Activated naive CD8-positive, alpha-beta T cell treated with anti-CD3 and anti-CD28 coated beads, Interleukin-2, amount 50 U/mL, for 24 hours (primary cell): ENCODE measurements around the gene COL23A1.

Experiments
- ATAC-seq: fragments of 150-1000 bp; cut with Tn5 transposase; one replicate; pipeline ENCODE4 v1.10.0; 2021
- DNase-seq: peaks from one replicate; pipeline ENCODE4 v3.0.0; 2021
- H3K27ac Mint-ChIP-seq: one replicate; pipeline ENCODE4 v1.8.0; 2021; ENCODE audit warnings: mild to moderate bottlenecking, mixed read lengths
- H3K27me3 Mint-ChIP-seq: one replicate; pipeline ENCODE4 v1.8.0; 2021; ENCODE audit warnings: mixed read lengths
- H3K36me3 Mint-ChIP-seq: one replicate; pipeline ENCODE4 v1.8.0; 2021; ENCODE audit warnings: low read depth, mixed read lengths
- H3K4me1 Mint-ChIP-seq: one replicate; pipeline ENCODE4 v1.8.0; 2021; ENCODE audit warnings: mixed read lengths
- H3K4me3 Mint-ChIP-seq: one replicate; pipeline ENCODE4 v1.8.0; 2021; ENCODE audit warnings: mild to moderate bottlenecking, moderate library complexity, mixed read lengths
- H3K9me3 Mint-ChIP-seq: one replicate; pipeline ENCODE4 v1.8.0; 2021; ENCODE audit warnings: mixed read lengths

The COL23A1 gene

DNA sequence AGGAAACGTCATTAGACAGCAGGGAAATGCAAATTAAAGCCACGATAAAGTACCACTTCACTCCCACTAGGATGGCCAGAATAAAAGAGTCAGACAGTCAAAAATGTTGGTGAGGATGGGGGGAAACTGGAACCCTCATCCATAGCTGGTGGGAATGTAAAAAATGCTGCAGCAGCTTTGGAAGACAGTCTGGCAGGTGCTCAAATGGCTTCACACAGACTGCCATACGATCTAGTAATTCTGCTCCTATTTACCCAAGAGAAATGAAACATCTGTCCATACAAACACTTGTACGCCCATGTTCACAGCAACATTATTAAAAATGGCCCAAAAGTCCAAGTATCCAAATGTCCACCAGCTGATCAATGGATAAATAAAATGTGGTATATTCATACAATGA lies 198.7 kb downstream of the COL23A1 start:
- DNase-seq: no peak
- H3K36me3 Mint-ChIP-seq: no peaks in the 10 kb centered on the region
- no peak overlapping the region for H3K4me3 Mint-ChIP-seq
- H3K4me1 Mint-ChIP-seq: no peaks in the 10 kb centered on the region
- no peaks in the 10 kb centered on the region for H3K27me3 Mint-ChIP-seq
- H3K27ac Mint-ChIP-seq: no peak overlapping the region
- ATAC-seq: no peak
- H3K9me3 Mint-ChIP-seq: no peaks in the 10 kb centered on the region

DNA sequence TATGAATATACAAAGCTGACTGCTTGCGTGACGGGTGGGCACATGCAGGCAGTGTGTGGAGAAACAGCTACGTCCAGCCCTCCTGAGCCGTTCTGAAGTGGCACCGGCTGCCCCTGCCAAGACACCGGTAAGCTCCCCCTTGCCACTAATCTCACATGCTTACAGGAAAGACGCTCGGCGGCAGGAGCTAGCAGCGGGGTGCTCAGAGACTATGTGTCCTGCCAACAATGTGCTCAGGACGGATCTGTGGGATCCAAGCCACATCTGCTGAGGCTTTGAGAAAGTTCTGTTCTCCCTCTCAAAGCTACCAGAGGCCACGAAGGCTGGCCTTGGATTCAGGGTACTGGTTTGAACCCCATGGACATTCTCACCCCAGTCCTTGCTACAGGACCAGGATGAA lies 200.4 kb downstream of the COL23A1 start:
- no peaks in the 10 kb centered on the region for H3K9me3 Mint-ChIP-seq
- ATAC-seq (no peak), DNase-seq (no peak)
- H3K36me3 Mint-ChIP-seq: no peaks in the 10 kb centered on the region
- H3K4me3 Mint-ChIP-seq: no peak overlapping the region
- no peaks in the 10 kb centered on the region for H3K27me3 Mint-ChIP-seq
- no peak overlapping the region for H3K27ac Mint-ChIP-seq
- H3K4me1 Mint-ChIP-seq: no peaks in the 10 kb centered on the region

DNA sequence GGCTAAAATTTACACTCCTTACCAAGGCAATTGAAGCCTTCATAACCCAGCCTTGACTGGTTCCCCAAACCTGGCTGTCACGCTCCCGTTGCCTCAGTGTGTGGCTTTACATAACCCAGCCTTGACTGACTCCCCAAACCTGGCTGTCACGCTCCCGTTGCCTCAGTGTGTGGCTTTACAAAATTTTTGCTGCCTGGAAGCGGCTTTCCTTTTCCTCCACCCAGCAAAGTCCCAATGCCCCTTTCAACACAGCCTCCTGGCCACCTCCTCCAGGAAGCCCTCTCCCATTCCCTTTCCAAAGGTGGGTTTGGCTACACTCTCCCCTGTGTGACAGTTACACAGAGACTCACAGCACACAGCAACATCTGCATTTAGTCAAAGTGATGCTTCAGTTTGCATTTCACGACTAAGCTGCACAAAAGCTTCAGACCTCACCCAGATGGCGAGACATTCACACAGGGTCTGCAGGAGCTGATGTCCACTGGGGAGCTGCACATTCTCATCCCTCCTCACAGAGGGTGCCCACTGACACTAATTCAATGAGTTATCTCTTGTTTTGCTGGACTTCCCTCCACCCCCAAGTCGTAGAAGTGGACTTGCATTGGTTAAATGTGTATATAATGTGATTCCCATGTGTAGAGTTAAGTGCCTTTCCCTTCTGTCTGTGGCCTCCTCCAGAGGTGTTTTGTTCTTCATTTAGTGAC lies 201.0 kb downstream of the COL23A1 start:
- no peaks in the 10 kb centered on the region for H3K36me3 Mint-ChIP-seq
- DNase-seq (no peak), ATAC-seq (no peak)
- H3K27ac Mint-ChIP-seq: no peak overlapping the region
- H3K4me1 Mint-ChIP-seq: no peaks in the 10 kb centered on the region
- H3K9me3 Mint-ChIP-seq: no peaks in the 10 kb centered on the region
- H3K27me3 Mint-ChIP-seq: no peaks in the 10 kb centered on the region
- H3K4me3 Mint-ChIP-seq: no peak overlapping the region

DNA sequence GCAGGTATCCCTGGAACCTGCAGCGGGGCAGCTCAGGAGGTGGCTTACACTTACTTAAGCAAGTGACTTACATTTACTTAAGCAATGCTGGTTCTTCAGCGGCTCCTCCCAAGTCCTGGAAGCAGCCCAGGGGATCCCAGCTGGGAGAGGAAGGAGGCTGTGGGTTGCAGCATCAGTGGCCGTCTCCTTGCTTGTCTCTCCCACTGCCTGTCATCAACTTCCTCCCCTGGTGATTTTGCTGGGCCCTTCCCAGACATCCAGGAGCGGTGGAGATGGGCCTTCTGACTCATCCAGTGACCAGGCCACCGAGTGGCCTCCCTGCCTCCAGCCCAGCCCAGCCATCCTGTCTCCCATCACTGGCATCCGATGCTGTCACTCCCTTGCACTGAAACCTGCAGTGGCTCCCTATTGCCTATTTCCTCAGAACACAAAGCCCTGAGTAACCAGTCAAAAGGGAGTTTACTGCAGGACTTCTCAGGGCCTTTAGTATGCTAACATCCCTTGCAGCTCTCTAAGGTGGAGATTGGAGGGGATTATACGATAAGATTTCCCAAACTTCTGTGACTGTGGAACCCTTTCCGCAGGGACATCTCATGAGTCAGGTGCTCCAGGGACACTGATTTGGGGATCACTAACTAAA lies 201.7 kb downstream of the COL23A1 start:
- Mint-ChIP-seq H3K4me1 (no peaks in the 10 kb centered on the region), H3K27ac (no peak overlapping the region), H3K27me3 (no peaks in the 10 kb centered on the region), H3K4me3 (no peak overlapping the region), H3K9me3 (no peaks in the 10 kb centered on the region), H3K36me3 (no peaks in the 10 kb centered on the region)
- DNase-seq (no peak), ATAC-seq (no peak)

DNA sequence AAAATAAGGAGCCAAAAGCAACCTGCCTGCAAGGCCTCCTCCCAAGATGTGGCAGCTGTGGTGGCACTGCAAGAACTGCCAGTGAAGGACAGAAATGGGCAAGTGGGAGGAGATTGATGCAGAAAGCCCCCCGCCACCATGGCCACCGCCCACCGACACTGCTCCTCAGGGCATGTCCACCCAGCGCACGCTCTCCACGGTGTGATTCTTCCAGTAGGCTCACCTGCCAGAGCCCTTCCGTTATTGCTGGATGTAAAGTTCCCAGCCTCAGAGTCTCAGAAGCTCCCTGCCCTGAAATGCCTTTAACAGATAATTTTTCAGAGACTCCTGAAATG lies 202.4 kb downstream of the COL23A1 start:
- H3K9me3 Mint-ChIP-seq: no peaks in the 10 kb centered on the region
- H3K27ac Mint-ChIP-seq: no peak overlapping the region
- DNase-seq (no peak), ATAC-seq (no peak)
- H3K4me1 Mint-ChIP-seq: no peaks in the 10 kb centered on the region
- H3K4me3 Mint-ChIP-seq: no peak overlapping the region
- H3K36me3 Mint-ChIP-seq: no peaks in the 10 kb centered on the region
- H3K27me3 Mint-ChIP-seq: no peaks in the 10 kb centered on the region

DNA sequence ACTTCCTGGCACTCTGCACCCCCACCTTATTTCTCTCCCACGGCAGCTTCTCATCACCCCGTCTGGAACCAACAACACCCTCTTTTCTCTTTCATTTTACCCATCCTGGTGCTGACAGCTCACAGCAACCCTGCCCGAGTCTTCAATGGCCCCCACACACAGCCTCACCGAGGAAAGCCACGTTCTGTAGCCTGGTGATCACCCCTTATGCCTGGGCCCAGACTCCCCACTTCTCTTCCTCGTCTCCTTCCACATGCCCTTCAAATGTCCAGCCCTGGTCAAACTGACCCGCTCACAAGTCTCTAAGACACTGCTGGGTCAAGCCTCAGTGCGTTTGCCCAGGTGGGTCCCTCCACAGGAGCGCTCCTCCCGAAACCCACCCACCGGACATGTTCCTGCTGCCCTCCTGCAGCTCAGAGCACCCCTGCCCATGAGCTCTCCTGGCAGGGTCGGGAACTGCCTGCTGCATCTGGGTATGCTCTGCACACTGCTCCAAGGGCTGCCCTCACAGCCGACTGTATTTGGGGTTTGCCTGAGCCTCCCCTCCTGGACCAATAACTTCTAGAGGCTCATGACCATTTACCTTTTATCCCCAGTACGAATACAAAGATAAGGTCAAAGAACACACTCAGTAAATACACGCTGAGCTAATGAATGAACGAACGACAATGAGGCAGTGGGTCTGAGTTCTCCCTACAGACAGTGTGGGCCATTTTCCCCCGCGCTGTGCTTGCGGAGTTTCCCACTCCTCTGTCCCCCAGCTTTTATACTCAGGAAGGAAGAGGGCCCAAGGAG lies 202.9 kb downstream of the COL23A1 start:
- H3K4me1 Mint-ChIP-seq: no peaks in the 10 kb centered on the region
- H3K27ac Mint-ChIP-seq: no peak overlapping the region
- ATAC-seq (no peak), DNase-seq (no peak)
- no peaks in the 10 kb centered on the region for H3K36me3 Mint-ChIP-seq
- H3K9me3 Mint-ChIP-seq: no peaks in the 10 kb centered on the region
- H3K27me3 Mint-ChIP-seq: no peaks in the 10 kb centered on the region
- no peak overlapping the region for H3K4me3 Mint-ChIP-seq

DNA sequence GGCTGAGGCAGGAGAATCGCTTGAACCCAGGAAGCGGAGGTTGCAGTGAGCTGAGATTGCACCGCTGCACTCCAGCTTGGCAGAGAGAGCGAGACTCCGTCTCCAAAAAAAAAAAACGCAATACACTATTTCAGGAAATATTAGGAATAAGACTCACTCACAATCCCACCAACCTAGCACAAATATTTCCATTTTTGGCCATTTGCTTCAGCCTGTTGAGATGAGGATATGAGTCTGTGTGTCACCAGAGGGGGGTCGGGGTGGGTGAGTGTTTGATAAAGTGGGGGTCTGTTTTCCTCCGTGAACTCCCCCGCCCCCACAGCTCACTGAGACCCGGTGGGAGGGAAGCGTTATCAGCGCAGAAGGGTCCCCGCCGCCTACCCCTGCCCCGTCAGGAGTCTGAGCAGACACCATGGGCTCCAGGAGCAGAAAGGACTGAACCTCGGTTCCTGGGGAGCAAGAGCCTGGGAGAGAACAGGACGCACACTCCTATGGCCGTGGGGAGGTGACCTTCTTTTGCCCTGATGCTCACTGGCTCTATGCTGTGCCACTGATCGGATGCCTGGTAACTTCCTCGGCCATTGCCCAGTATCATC lies 203.8 kb downstream of the COL23A1 start:
- H3K4me1 Mint-ChIP-seq: no peaks in the 10 kb centered on the region
- no peaks in the 10 kb centered on the region for H3K27me3 Mint-ChIP-seq
- ATAC-seq (no peak), DNase-seq (no peak)
- H3K4me3 Mint-ChIP-seq: no peak overlapping the region
- H3K36me3 Mint-ChIP-seq: no peaks in the 10 kb centered on the region
- no peak overlapping the region for H3K27ac Mint-ChIP-seq
- H3K9me3 Mint-ChIP-seq: no peaks in the 10 kb centered on the region

DNA sequence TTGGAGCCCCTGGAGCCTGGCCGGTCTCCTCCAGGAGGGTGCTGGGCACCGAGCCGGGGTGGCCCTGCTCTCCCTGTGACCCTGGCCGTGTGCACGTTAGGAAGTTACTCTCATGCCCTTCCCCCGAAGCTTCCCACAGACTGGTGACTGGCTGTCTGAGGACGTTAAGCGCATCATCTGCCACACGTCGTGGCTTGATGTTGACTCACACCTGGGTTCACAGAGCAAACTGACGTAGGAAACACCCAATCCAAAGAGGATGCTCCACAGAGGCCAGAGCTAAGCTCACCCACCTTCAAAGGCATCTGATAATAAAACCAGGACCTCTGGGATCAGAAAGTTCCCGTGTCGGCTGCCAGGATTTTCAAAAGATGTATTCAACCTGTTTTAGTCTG lies 204.7 kb downstream of the COL23A1 start:
- no peaks in the 10 kb centered on the region for H3K4me1 Mint-ChIP-seq
- peak; percentile 10 for DNase-seq
- H3K27ac Mint-ChIP-seq: no peak overlapping the region
- H3K4me3 Mint-ChIP-seq: no peak overlapping the region
- H3K9me3 Mint-ChIP-seq: no peaks in the 10 kb centered on the region
- peak; percentile 22 for ATAC-seq
- H3K36me3 Mint-ChIP-seq: no peaks in the 10 kb centered on the region
- H3K27me3 Mint-ChIP-seq: no peaks in the 10 kb centered on the region

DNA sequence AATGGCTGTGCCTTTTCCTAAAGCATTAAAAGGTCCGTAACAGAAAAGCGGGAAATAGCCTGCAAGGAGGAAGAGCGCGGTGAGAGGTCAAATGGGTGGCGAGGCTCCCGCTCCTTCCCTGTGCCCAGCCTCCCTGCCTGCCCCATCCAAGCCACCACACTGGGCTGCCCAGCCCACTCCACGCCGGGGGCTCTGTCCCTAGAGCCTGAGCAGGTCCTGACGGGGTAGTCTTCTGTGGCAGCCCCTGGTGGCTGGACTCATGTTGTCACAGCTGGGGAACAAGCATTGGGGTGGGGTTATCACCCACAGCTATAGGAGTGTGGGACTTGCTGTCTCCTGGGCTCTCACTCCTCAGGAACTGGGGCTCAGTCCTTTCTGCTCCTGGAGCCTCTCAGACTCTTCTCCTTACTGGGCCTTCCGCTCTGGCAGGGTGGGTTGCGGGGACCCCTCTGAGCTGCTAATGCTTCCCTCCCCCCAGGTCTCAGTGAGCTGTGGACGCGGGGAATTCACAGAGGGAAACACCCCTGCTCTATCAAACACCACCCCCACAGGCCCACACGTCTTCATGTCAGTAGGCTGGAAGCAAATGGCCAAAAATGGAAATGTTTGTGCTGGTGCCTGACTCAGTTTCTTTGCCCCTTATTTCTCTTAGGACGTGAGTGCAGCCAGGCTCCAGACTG lies 205.2 kb downstream of the COL23A1 start:
- no peak for ATAC-seq
- no peak for DNase-seq

DNA sequence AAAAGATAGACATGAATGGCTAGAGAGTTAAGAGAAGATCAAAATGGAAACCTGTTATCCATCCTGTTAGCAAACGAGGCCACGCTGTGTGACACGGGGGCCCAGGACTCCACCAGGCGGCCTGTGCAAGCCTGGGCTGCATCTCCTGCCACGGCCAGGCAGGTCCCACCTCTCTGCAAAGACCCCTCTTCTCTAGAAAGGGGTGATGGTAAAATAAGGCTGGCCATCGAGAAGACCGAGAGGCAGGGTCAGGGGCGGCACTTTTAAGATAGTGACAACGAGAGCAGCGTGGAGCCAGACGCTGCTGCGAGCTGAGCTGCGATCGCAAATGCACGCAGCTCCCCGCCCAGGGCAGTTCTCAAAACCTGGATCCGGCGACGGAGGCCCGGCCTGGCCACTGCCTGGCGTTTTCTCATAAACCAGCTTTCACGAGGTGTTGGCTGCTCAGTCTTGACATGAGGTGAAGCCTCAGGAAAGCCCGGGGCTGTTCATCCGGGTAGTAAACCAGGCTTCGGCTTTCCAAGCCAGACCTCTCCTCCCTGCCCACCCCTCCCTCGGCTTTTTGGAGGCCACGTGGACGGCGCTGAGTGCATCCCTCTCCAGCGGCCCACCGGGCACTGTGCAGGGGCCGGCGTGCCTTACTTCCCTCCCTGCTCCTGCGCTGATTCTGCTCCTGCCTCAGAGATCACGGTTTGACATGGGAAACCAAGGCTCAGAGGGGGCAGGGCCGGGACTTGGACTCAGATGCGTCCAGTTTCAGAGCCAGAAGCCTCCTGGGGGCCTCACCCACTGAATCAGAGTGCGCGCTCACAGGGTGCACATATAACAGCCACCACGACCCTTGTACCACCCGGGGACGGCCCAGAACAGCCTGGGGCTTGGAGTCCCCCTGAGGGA lies 206.0 kb downstream of the COL23A1 start:
- ATAC-seq: no peak
- Mint-ChIP-seq H3K27me3 (no peaks in the 10 kb centered on the region), H3K9me3 (no peaks in the 10 kb centered on the region), H3K36me3 (no peaks in the 10 kb centered on the region), H3K4me3 (no peak overlapping the region), H3K27ac (no peak overlapping the region), H3K4me1 (no peaks in the 10 kb centered on the region)
- no peak for DNase-seq

More for the DNA sequence above, 205.2 kb downstream of the COL23A1 start:
- H3K4me1 Mint-ChIP-seq: no peaks in the 10 kb centered on the region
- H3K36me3 Mint-ChIP-seq: no peaks in the 10 kb centered on the region
- H3K27ac Mint-ChIP-seq: no peak overlapping the region
- no peak overlapping the region for H3K4me3 Mint-ChIP-seq
- no peaks in the 10 kb centered on the region for H3K9me3 Mint-ChIP-seq
- H3K27me3 Mint-ChIP-seq: no peaks in the 10 kb centered on the region

DNA sequence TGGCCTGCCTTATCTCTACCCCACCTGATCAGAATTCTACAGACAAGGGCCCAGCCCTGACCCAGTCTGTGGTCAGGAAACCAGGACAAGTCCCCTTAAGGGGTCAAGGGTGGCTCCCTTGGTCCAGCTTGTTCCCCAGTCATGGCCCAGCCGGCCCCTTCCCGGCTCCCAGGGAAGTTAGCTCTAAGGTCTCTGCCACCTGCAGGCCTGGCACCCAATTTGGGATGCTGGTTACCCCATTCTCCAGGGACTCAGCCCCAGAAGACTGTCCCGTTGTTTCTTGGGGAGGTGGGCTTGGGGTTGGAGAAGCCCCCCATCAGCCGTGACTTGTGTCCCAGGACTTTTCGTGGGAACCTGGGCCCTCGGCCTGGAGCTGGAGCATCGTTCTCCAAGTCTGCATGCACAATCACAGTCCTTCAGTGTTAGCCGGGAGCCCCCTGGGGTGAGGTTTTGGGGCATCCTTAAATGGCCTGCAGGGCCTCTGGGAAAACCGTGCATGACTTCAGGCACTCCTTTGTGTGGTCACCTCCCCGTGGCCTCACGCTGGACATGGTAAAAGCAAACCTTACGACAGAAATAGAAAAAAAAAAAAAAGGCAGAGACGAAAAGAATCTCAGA lies 206.8 kb downstream of the COL23A1 start:
- Mint-ChIP-seq H3K36me3 (no peaks in the 10 kb centered on the region), H3K27ac (no peak overlapping the region), H3K9me3 (no peaks in the 10 kb centered on the region), H3K4me3 (no peak overlapping the region), H3K4me1 (no peaks in the 10 kb centered on the region), H3K27me3 (no peaks in the 10 kb centered on the region)
- no peak for DNase-seq
- ATAC-seq: no peak

DNA sequence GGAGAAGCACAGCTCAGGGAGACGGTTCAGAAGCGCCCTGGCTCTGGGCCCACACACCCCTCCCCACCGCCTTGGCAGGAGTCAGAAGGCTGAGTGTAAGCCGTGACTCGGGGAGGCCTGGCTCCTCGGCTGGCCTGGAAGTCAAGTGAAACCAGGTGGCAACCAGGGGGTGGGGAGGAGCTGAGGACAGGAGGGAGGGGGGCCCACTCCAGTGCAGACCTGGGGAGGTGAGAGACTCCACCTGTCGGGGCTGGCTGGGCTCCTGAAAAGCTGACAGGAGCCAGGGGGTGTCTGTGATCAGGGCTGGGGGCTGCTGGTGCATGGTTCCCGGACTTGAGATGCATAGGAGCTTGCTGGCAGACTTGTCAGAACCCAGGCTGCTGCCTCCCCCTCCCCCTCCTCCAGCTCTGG lies 207.4 kb downstream of the COL23A1 start:
- H3K9me3 Mint-ChIP-seq: no peaks in the 10 kb centered on the region
- H3K4me3 Mint-ChIP-seq: no peak overlapping the region
- no peak for DNase-seq
- no peaks in the 10 kb centered on the region for H3K36me3 Mint-ChIP-seq
- H3K27me3 Mint-ChIP-seq: no peaks in the 10 kb centered on the region
- no peaks in the 10 kb centered on the region for H3K4me1 Mint-ChIP-seq
- no peak for ATAC-seq
- no peak overlapping the region for H3K27ac Mint-ChIP-seq

DNA sequence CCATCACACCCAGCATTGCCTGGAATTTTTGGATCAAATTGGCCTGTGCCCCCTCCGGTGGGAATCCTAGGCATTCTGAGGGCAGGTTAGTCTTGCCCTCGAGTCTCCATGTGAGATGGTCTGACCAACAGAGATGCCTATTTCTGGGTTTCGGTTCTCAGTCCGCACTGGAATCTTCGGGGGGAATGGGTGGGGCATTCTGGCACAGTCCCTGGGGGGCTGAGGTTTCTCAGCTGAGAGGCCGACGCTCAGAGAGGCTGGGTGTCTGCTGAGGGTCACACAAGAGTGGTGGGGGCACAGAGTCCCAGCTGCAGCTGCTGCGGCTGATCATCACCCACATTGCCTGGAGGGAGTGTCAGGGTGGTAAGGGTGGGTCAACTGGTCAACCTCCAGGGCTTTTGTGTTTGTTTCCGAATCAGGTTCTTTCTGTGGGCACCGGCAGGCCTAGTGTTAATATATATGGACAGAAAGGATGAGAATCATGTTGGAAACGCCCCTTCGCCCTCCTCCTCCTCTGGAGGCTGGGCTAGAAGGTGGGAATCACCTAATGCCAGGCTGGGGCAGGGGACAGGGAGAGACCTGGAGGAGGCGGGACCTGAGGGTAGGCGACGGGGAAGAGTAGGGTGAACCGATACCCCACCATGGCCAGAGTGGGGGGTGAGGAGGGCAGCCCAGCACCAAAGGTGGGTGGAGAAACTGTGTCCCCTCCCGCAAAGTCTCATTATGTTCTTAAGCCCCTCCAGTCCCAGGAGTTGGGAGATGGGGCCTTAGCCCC lies 208.1 kb downstream of the COL23A1 start:
- H3K27me3 Mint-ChIP-seq: no peaks in the 10 kb centered on the region
- H3K27ac Mint-ChIP-seq: no peak overlapping the region
- H3K36me3 Mint-ChIP-seq: no peaks in the 10 kb centered on the region

More for the DNA sequence above, 208.1 kb downstream of the COL23A1 start:
- ATAC-seq: no peak
- Mint-ChIP-seq H3K4me3 (no peak overlapping the region), H3K9me3 (no peaks in the 10 kb centered on the region), H3K4me1 (no peaks in the 10 kb centered on the region)
- no peak for DNase-seq
